ENCODE measurements around the gene SLC39A11.

The SLC39A11 gene

DNA sequence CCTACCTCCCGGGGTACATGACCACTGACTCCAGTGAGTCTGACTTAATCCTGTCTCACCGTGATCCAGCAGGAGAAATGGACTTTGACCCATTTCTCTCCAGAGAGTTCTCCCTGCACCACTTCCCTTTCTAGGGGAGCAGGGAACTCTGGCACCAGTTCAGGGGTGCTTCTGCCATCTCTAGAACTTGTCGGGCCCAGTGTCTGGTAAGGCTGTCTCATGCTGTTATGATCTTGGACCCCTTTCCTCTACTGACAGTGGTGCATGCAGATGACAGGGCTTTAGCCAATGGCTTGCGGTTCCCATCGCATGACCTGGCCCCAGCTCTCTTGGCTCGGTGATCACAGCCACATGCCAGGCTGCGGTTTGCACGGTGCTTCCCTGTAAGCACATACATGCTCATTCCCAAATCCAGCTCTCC is 62.0 kb downstream of the SLC39A11 start:
- no peak overlapping the region for H3K4me3 ChIP-seq (ENCODE audit: low read depth, low read length)
- DNase-seq (ENCODE audit: low read depth), result no peak
- TF ChIP-seq, protein P1, sequence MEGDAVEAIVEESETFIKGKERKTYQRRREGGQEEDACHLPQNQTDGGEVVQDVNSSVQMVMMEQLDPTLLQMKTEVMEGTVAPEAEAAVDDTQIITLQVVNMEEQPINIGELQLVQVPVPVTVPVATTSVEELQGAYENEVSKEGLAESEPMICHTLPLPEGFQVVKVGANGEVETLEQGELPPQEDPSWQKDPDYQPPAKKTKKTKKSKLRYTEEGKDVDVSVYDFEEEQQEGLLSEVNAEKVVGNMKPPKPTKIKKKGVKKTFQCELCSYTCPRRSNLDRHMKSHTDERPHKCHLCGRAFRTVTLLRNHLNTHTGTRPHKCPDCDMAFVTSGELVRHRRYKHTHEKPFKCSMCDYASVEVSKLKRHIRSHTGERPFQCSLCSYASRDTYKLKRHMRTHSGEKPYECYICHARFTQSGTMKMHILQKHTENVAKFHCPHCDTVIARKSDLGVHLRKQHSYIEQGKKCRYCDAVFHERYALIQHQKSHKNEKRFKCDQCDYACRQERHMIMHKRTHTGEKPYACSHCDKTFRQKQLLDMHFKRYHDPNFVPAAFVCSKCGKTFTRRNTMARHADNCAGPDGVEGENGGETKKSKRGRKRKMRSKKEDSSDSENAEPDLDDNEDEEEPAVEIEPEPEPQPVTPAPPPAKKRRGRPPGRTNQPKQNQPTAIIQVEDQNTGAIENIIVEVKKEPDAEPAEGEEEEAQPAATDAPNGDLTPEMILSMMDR (conservative IDR thresholded peaks at IDR 0.05; ENCODE audit: low read depth, low read length), result no peak

DNA sequence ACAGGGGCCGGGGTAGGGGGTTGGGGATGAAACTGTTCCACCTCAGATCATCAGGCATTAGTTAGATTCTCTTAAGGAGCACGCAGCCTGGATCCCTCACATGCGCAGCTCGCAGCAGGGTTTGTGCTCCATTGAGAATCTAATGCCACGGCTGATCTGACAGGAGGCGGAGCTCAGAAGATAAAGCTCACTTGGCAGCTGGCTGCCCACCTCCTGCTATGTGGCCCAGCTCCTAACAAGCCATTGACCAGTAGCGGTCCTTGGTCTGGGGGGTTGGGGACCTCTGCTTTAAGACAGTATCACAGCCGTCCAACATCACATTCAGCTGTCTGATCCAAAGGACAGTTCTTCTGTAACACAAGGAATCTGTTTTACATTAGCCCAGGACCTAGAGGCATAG is 62.5 kb downstream of the SLC39A11 start:
- TF ChIP-seq, protein P1 (conservative IDR thresholded peaks at IDR 0.05; ENCODE audit: low read depth, low read length), result no peak
- no peak for DNase-seq (ENCODE audit: low read depth)
- H3K4me3 ChIP-seq (ENCODE audit: low read depth, low read length), result no peak overlapping the region

- H3K4me3 ChIP-seq (ENCODE audit: low read depth, low read length), result no peak overlapping the region
- DNase-seq (ENCODE audit: low read depth), result no peak
- TF ChIP-seq, protein P1 (conservative IDR thresholded peaks at IDR 0.05; ENCODE audit: low read depth, low read length), result no peak
Observed at GRCh38 chr17:73029021-73029420, 63.5 kb downstream of the SLC39A11 start.

- peak; percentile 53 for DNase-seq (ENCODE audit: low read depth)
- TF ChIP-seq, protein P1 (conservative IDR thresholded peaks at IDR 0.05; ENCODE audit: low read depth, low read length), result no peak
- no peak overlapping the region for H3K4me3 ChIP-seq (ENCODE audit: low read depth, low read length)
Observed at GRCh38 chr17:73028299-73028755, 64.2 kb downstream of the SLC39A11 start.

GRCh38 chr17:73027130-73027741 is 65.3 kb downstream of the SLC39A11 start:
- peak; percentile 58 for DNase-seq (ENCODE audit: low read depth)
- H3K4me3 ChIP-seq (ENCODE audit: low read depth, low read length), result no peak overlapping the region
- TF ChIP-seq, protein P1 (conservative IDR thresholded peaks at IDR 0.05; ENCODE audit: low read depth, low read length), result no peak

DNA sequence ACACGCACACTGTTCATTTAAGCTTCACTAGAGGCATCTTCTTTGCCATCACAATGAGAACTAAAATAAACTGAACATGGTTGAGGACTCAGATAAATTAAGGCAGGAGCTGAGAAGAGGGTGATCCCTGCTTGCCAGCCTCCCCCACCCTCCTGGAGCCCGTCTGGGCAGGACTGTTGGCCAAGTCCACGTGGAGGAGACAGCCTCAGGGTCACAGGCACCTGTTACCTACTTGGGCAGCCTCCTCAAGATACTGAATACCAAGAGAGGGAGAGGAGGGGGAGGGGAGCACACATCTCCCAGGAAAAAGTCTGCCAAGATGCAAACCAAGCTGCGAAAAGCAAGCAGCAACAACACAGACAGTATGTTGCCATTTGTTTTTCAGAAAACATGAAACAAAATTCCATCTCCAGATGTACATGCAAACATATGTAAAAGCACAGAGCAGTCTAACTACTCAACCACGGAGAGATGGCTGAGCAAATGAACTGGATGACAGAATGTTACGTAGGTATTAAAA is 67.4 kb downstream of the SLC39A11 start:
- TF ChIP-seq, protein P1 (conservative IDR thresholded peaks at IDR 0.05; ENCODE audit: low read depth, low read length), result no peak
- no peak for DNase-seq (ENCODE audit: low read depth)
- H3K4me3 ChIP-seq (ENCODE audit: low read depth, low read length), result no peak overlapping the region

GRCh38 chr17:73023759-73024158 is 68.7 kb downstream of the SLC39A11 start:
- H3K4me3 ChIP-seq (ENCODE audit: low read depth, low read length), result no peak overlapping the region
- TF ChIP-seq, protein P1 (conservative IDR thresholded peaks at IDR 0.05; ENCODE audit: low read depth, low read length), result no peak
- DNase-seq (ENCODE audit: low read depth), result no peak
